Renal pelvis (tissue), 4 donors: Measurements from ENCODE around the gene NUDT13. TPM values are rescaled to one million over a fixed set of nuclear protein-coding genes. Genes with fewer than 3 reads are reported as not detected.
A peak's percentile ranks its signal among the peaks of the same experiment; 100 is the strongest.

Experiments
- DNase-seq: peaks from one replicate; pipeline ENCODE4 v3.0.0-alpha.2; 2013
- polyA plus RNA-seq, 3 donors: library from polyadenylated mRNA; unstranded; fragments of 120-200 nt; gene quantifications; one replicate each; pipeline ENCODE4 v1.2.1, GENCODE V29; 2013; ENCODE audit not compliant: insufficient read length in 3 of 3

The NUDT13 gene
- polyA plus RNA-seq, 3 donors: 4.1 to 10.4 (median 9.1) TPM

DNA sequence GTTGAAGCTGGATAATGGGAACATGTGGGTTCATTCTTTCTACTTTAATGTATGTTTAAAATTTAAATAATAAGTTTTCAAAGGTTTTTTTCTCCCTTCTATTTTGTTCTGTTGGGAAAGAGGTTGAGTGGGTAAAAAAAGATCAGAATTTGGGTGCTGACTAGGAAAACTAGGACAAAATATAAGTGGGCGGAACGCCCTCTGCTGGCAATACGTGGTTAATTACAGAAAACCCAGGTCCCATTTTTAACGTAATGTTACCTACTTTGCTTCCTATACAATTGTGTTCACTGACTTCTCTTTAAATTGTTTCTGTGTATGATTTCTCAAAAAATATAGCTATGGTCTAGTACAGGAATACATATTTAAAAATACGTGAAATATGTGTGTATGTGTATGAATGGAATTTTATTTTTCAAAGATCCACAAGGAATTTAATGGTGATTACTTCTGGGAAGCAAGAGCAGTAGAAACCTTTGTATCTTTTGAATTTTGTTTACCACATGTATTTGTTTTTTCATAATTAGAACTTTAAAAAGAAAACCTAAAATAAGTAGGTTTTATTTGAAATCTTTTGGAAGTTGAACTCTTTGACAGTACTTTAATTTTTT is 48.9 kb downstream of the NUDT13 start:
- peak; percentile 44 for DNase-seq

GRCh38 chr10:73161079-73161478 is 50.8 kb downstream of the NUDT13 start:
- no peak for DNase-seq

DNA sequence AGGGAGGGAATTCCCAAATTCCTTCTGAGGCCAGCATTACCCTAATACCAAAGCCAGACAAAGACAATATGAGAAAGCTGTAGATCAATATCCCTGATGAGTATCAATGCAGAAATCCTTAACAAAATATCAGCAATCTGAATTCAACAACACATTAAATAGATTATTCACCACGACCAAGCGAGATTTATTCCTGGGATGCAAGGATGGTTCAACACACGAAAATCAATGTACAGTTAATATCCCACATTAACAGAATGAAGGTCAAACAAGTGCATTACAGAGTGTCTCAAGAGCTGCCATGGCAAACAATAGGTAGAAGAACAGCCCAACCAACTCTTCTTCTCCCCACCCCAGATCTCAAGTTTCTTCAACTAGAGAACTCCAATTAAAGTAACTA is 51.4 kb downstream of the NUDT13 start:
- DNase-seq: no peak

GRCh38 chr10:73163096-73163495 is 52.8 kb downstream of the NUDT13 start:
- no peak for DNase-seq

DNA sequence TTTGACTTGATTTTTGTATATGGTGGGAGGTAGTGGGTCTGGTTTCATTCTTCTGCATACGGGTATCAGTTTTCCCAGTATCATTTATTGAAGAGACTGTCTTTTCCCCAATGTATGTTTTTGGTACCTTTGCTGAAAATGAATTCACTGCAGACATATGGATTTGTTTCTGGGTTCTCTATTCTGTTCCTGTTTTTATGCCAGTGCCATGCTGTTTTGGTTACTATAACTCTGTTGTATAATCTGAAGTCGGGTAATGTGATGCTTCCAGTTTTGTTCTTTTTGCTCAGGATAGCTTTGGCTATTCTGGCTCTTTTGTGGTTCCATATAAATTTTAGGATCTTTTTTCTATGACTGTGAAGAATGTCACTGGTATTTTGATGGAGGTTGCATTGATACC is 56.7 kb downstream of the NUDT13 start:
- no peak for DNase-seq

DNA sequence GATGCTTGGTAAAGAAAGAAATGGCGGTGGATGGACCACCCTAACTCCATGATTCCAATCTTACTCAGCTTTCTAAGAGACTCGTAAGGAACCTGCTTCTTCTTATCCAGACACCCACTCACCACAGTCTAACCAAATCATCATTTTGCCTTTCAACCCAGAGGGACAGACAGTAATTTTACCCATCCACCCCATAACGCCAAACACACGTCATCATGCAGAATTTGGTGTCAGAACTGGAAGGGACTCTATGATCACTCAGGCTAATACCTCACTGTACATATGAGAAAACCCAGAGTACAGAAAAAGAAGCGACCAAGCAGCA is 57.2 kb downstream of the NUDT13 start:
- no peak for DNase-seq

- peak; percentile 97 for DNase-seq
These were observed 57.7 kb downstream of the NUDT13 start, which contains the start of the genes ECD and FAM149B1 for GRCh38 chr10:73167783-73168464. Gene ECD, minus strand, starts transcription at chr10:73168008. Its CDS starts 4,071 bp downstream, at chr10:73163937. Gene FAM149B1, plus strand, starts transcription at chr10:73168119. Its CDS starts 221 bp downstream, at chr10:73168340.

DNA sequence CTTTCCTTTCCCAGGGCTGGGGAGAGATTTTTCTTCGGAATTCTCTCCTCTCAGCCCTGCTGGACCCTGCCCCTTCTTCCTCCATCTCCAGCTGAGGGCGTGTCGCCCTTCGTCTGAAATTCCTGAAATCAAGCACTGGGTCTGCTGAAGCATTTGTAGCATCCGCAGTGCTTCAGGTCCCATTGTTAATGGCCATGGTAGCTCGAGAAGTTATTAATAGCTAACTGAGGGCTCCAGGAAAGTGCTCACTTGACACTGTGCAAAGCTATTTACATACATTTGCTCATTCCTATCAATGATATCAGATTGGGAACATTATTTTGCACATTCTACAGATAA is 58.2 kb downstream of the NUDT13 start:
- DNase-seq: no peak

DNA sequence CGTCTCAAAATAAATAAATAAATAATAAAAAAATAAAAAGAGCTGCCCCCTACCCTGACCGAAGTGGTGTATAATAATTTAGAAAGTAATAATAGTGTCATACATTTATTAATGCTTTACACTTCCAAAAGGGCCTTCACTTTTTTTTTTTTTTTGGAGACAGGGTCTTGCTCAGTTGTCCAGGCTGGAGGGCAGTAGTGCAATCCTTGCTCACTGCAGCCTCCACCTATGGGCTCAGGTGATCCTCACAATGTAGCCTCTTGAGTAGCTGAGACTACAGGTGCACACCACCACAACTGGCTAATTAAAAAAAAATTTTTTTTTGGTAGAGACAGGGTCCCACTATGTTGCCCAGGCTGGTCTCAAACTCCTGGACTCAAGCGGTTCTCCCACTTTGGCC is 59.1 kb downstream of the NUDT13 start:
- no peak for DNase-seq

DNA sequence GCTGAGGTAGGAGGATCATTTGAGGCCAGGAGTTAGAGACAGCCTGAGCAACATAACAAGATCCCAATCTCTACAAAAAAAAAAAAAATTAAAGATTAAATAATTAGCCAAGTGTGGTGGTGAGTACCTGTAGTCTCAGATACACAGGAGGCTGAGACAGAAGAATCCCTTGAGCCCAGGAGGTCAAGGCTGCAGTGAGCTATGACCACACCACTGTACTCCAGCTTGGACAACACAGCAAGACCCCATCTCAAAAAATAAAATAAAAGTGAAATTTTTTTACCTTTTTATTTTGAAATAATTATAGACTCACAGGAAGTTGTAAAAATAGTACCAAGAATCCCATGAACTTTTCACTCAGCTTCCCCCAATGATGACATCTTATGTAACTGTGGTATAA is 62.6 kb downstream of the NUDT13 start:
- no peak for DNase-seq

DNA sequence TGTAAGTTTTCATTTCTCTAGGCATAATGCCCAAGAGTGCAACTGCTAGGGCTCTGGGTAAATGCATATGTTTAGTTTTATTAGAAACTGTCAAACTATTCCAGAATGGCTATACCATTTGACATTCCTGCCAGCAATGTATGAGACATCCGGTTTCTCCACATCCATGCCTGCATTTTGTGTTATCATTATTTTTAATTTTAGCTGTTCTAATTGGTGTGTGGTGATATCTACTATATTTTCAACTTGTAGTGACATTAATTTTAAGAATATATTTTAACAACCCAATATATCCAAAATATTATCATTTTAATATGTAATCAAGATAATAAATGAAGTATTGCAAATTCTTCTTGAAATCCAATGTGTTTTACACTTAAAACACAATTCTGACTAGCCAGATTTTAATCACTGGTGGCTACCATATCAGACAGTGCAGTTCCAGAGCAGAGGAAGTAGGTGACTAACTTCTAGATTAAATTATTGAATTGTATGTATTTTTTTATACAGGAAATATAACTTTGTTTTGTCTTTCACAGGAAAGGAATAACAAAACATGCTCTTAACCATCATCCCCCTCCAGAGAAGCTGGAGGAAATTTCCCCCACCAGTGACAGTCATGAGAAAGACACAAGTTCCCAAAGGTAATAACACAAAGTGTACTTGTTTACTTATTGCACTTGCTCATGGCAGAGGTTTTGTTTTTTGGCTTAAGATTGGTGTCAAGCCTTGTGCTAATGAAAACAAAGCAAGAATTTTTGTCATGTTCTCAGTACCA is 64.1 kb downstream of the NUDT13 start:
- DNase-seq: no peak

Other genes with a start within 250 kb of the NUDT13 start
- gene OIT3, start 216.7 kb upstream of the NUDT13 start, polyA plus RNA-seq: 1 to 10 TPM; 3.1 to 4.9 (median 4.3) TPM
- 10 to 100 TPM in 1 of 3 donors, 1 to 10 TPM in 2; 9.3 to 12.6 (median 9.8) TPM for gene PLA2G12B, start 155.6 kb upstream of the NUDT13 start, polyA plus RNA-seq
- gene P4HA1, start 13.6 kb upstream of the NUDT13 start, polyA plus RNA-seq: 10 to 100 TPM; 74.1 to 89.0 (median 79.8) TPM
- 10 to 100 TPM; 34.7 to 38.0 (median 35.1) TPM for gene ECD, start 57.6 kb downstream of the NUDT13 start, polyA plus RNA-seq
- gene FAM149B1, start 57.7 kb downstream of the NUDT13 start, polyA plus RNA-seq: 10 to 100 TPM; 34.5 to 59.1 (median 51.8) TPM
- 10 to 100 TPM; 32.6 to 37.6 (median 37.2) TPM for gene DNAJC9, start 136.8 kb downstream of the NUDT13 start, polyA plus RNA-seq
- 10 to 100 TPM; 82.6 to 89.3 (median 83.0) TPM for gene MRPS16, start 142.2 kb downstream of the NUDT13 start, polyA plus RNA-seq
- 10 to 100 TPM; 11.7 to 28.7 (median 22.6) TPM for gene CFAP70, start 248.4 kb downstream of the NUDT13 start, polyA plus RNA-seq